ENCODE results near the gene CTSE. TPM values are rescaled to one million over a fixed set of nuclear protein-coding genes. Genes with fewer than 3 reads are reported as not detected.

The CTSE gene
- total RNA-seq, 4 donors from 2014 or later: 2.6 to 14.3 (median 6.7) TPM

GRCh38 chr1:206025283-206025820 is 1.7 kb upstream of the CTSE start:
- no peaks in the 10 kb centered on the region for H3K36me3 ChIP-seq
- no peak for DNase-seq
- TF ChIP-seq EP300 (IDR thresholded peaks at IDR 0.05; ENCODE audit: low read depth) (no peak), POLR2A (IDR thresholded peaks at IDR 0.05) (no peak), CTCF (IDR thresholded peaks at IDR 0.05) (no peak), POLR2AphosphoS5 (IDR thresholded peaks at IDR 0.05) (no peak)
- no peaks in the 10 kb centered on the region for H3K9me3 ChIP-seq
- H3K27ac ChIP-seq: no peak overlapping the region
- no peaks in the 10 kb centered on the region for H3K27me3 ChIP-seq
- in situ Hi-C loops (cut with MboI; ENCODE audit: low pct_ligation_motif_present in 1 of 4, low pct_unique_long_range_greater_than_20kb in 1 of 4, low sequenced_read_pairs in 3 of 4) (loop anchor here in 1 of 4 donors (5.0 kb wide), 1 partner anchor 77 kb away; no protein-coding TSS in a partner anchor), intact Hi-C loops (cut with DNase I; ENCODE audit: low total_unique reads) (no loop called here)
- 68 to 92% methylated on average over 1 to 3 of the region's 3 CpGs for WGBS, 2 donors (ENCODE audit: low coverage in 1 of 2)
- no peak overlapping the region for H3K4me3 ChIP-seq
- peaks cover 0 to 11% (median 2%) of the 10 kb centered on the region in 4 donors for H3K4me1 ChIP-seq

- Histone ChIP-seq H3K4me1 (peaks cover 0 to 11% (median 2%) of the 10 kb centered on the region in 4 donors), H3K36me3 (no peaks in the 10 kb centered on the region), H3K27me3 (no peaks in the 10 kb centered on the region), H3K9me3 (no peaks in the 10 kb centered on the region), H3K4me3 (no peak overlapping the region), H3K27ac (no peak overlapping the region)
- 88% methylated on average over 7 of the region's 7 CpGs; no CpG with 5 or more reads in 1 of the 2 donors for WGBS, 2 donors (ENCODE audit: low coverage in 1 of 2)
- no peak for DNase-seq
- TF ChIP-seq CTCF (IDR thresholded peaks at IDR 0.05) (no peak), POLR2A (IDR thresholded peaks at IDR 0.05) (no peak), POLR2AphosphoS5 (IDR thresholded peaks at IDR 0.05) (no peak), EP300 (IDR thresholded peaks at IDR 0.05; ENCODE audit: low read depth) (no peak)
- in situ Hi-C loops (cut with MboI; ENCODE audit: low pct_ligation_motif_present in 1 of 4, low pct_unique_long_range_greater_than_20kb in 1 of 4, low sequenced_read_pairs in 3 of 4): no loop called here
- intact Hi-C loops (cut with DNase I; ENCODE audit: low total_unique reads): no loop called here
Measured at GRCh38 chr1:206022766-206023165, 929 bp downstream of the CTSE start.

- intact Hi-C loops (cut with DNase I; ENCODE audit: low total_unique reads): no loop called here
- WGBS, 2 donors (ENCODE audit: low coverage in 1 of 2): 72 to 80% methylated on average over 3 to 4 of the region's 4 CpGs
- Histone ChIP-seq H3K27ac (no peak overlapping the region), H3K36me3 (no peaks in the 10 kb centered on the region), H3K4me3 (no peak overlapping the region), H3K9me3 (no peaks in the 10 kb centered on the region), H3K27me3 (no peaks in the 10 kb centered on the region), H3K4me1 (peaks cover 0 to 11% (median 2%) of the 10 kb centered on the region in 4 donors)
- TF ChIP-seq POLR2A (IDR thresholded peaks at IDR 0.05): no peak
- no peak for TF ChIP-seq POLR2AphosphoS5 (IDR thresholded peaks at IDR 0.05)
- TF ChIP-seq CTCF (IDR thresholded peaks at IDR 0.05): no peak
- TF ChIP-seq EP300 (IDR thresholded peaks at IDR 0.05; ENCODE audit: low read depth): no peak
- in situ Hi-C loops (cut with MboI; ENCODE audit: low pct_ligation_motif_present in 1 of 4, low pct_unique_long_range_greater_than_20kb in 1 of 4, low sequenced_read_pairs in 3 of 4): no loop called here
- DNase-seq: no peak
Measured at GRCh38 chr1:206021626-206022365, 1.9 kb downstream of the CTSE start.

GRCh38 chr1:206021008-206021625 is 2.6 kb downstream of the CTSE start:
- WGBS, 2 donors (ENCODE audit: low coverage in 1 of 2): 92% methylated on average over 9 of the region's 9 CpGs; no CpG with 5 or more reads in 1 of the 2 donors
- Histone ChIP-seq H3K9me3 (no peaks in the 10 kb centered on the region), H3K4me1 (peaks cover 0 to 11% (median 2%) of the 10 kb centered on the region in 4 donors), H3K27me3 (no peaks in the 10 kb centered on the region), H3K36me3 (no peaks in the 10 kb centered on the region), H3K4me3 (no peak overlapping the region), H3K27ac (no peak overlapping the region)
- in situ Hi-C loops (cut with MboI; ENCODE audit: low pct_ligation_motif_present in 1 of 4, low pct_unique_long_range_greater_than_20kb in 1 of 4, low sequenced_read_pairs in 3 of 4) (no loop called here), intact Hi-C loops (cut with DNase I; ENCODE audit: low total_unique reads) (no loop called here)
- DNase-seq: no peak
- no peak for TF ChIP-seq POLR2A (IDR thresholded peaks at IDR 0.05)
- TF ChIP-seq POLR2AphosphoS5 (IDR thresholded peaks at IDR 0.05): no peak
- no peak for TF ChIP-seq EP300 (IDR thresholded peaks at IDR 0.05; ENCODE audit: low read depth)
- TF ChIP-seq CTCF (IDR thresholded peaks at IDR 0.05): no peak
